ENCODE measurements around the gene ETF1.
"Not testable (repeated sequence)": the region's sequence is repeated elsewhere in the genome, so short reads cannot be mapped to it uniquely, and the experiment has no call there.

The ETF1 gene

GRCh38 chr5:138528744-138529469 is 14.1 kb downstream of the ETF1 start:
- no peak for DNase-seq (ENCODE audit: low spot score)

- no peak for DNase-seq (ENCODE audit: low spot score)
Observed at GRCh38 chr5:138528208-138528607, 14.8 kb downstream of the ETF1 start.

- DNase-seq (ENCODE audit: low spot score): no peak
Observed at GRCh38 chr5:138527170-138527569, 15.9 kb downstream of the ETF1 start.

GRCh38 chr5:138523406-138523805 is 19.6 kb downstream of the ETF1 start:
- DNase-seq (ENCODE audit: low spot score): no peak

GRCh38 chr5:138520971-138521370 is 22.1 kb downstream of the ETF1 start:
- DNase-seq (ENCODE audit: low spot score): no peak

- DNase-seq (ENCODE audit: low spot score): no peak
Observed at GRCh38 chr5:138517437-138517836, 25.6 kb downstream of the ETF1 start.

GRCh38 chr5:138515556-138516245 is 27.3 kb downstream of the ETF1 start:
- DNase-seq (ENCODE audit: low spot score): no peak

GRCh38 chr5:138514021-138514420 is 29.0 kb downstream of the ETF1 start:
- no peak for DNase-seq (ENCODE audit: low spot score)

- DNase-seq (ENCODE audit: low spot score): no peak
Observed at GRCh38 chr5:138508958-138509357, 34.1 kb downstream of the ETF1 start.

- DNase-seq (ENCODE audit: low spot score): not testable (repeated sequence)
Observed at GRCh38 chr5:138507485-138507884, 35.6 kb downstream of the ETF1 start.

- no peak for DNase-seq (ENCODE audit: low spot score)
Observed at GRCh38 chr5:138506370-138507306, 36.4 kb downstream of the ETF1 start.

- DNase-seq (ENCODE audit: low spot score): no peak
Observed at GRCh38 chr5:138504799-138505198, 38.2 kb downstream of the ETF1 start.

GRCh38 chr5:138503487-138504270 is 39.4 kb downstream of the ETF1 start:
- peak; percentile 50 for DNase-seq (ENCODE audit: low spot score)

GRCh38 chr5:138502521-138502920 is 40.5 kb downstream of the ETF1 start:
- DNase-seq (ENCODE audit: low spot score): no peak

GRCh38 chr5:138502121-138502520 is 40.9 kb downstream of the ETF1 start:
- no peak for DNase-seq (ENCODE audit: low spot score)

GRCh38 chr5:138498376-138498775 is 44.7 kb downstream of the ETF1 start:
- DNase-seq (ENCODE audit: low spot score): no peak

- no peak for DNase-seq (ENCODE audit: low spot score)
Observed at GRCh38 chr5:138495351-138495750, 47.7 kb downstream of the ETF1 start.

- no peak for DNase-seq (ENCODE audit: low spot score)
Observed at GRCh38 chr5:138492560-138493045, 50.4 kb downstream of the ETF1 start.

- peak; percentile 86 for DNase-seq (ENCODE audit: low spot score)
Observed at GRCh38 chr5:138491669-138492559, 51.1 kb downstream of the ETF1 start.

GRCh38 chr5:138491284-138491648 is 51.8 kb downstream of the ETF1 start:
- no peak for DNase-seq (ENCODE audit: low spot score)

Measured in CD4-positive, alpha-beta T cell treated with Interleukin-6 at 100 ng/mL for 8 hours (primary cell).